GM19193 (cell line): ENCODE measurements around the gene SFXN1.

Experiments used
- POLR2A ChIP-seq: IDR thresholded peaks from 4 replicates; pipeline ENCODE4 v1.6.1; 2011; ENCODE audit not compliant: insufficient read depth, insufficient read length; ENCODE audit errors: extremely low read depth

SFXN1 gene

DNA sequence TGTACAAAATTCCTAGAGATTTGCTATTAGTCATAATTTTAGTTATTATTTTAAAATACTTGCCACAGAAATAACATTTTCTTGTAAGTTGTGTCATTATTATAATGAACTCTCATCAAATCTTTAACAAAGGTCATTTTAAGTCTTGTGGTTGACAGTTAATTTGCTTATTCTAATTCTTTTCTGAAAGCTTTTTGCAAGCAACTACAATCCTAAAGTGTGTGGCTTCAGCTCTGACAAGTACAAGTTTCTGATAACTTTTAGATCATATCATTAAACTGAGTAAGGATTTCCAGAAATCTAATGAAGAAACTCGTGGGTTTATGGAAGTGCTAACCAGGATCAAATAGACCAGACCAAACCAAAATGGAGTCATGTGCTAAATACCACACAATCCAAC, 86.4 kb downstream of the SFXN1 start:
- no peak for TF ChIP-seq POLR2A

DNA sequence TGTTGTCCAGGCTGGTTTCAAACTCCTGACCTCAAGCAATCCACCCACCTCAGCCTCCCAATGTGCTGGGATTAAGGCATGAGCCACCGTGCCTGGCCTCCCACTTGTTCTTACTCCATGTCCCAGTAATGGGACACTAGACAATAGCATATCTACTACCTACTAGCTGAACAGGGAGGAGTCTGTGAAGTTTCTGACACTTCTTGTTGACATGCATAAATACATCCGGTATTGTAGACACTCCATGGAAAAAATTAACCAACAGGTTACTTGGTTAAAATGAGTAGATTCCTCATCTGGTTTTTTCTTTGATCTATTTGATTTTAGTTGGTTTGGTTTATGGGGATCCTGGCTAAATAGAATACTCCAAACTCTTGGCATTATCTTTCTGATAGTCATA, 88.3 kb downstream of the SFXN1 start:
- no peak for TF ChIP-seq POLR2A

DNA sequence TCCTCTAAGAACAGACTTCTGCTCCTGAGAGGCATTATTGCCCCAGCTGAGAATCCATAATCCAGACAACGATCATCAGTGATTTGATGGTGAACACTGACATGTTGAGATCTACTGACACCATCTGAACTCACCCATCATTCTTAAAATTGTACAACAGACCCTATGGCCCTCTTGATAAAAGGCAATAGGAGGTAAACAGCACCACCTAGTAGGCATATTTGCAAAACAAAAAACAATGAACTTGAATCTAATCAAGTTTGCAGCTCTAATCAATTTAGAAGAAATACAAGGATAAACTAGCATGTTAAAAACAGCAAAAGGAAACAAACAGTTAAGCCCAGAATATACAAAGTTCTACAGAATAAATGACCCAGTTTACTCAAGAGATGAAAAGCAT, 89.6 kb downstream of the SFXN1 start:
- TF ChIP-seq POLR2A: no peak

DNA sequence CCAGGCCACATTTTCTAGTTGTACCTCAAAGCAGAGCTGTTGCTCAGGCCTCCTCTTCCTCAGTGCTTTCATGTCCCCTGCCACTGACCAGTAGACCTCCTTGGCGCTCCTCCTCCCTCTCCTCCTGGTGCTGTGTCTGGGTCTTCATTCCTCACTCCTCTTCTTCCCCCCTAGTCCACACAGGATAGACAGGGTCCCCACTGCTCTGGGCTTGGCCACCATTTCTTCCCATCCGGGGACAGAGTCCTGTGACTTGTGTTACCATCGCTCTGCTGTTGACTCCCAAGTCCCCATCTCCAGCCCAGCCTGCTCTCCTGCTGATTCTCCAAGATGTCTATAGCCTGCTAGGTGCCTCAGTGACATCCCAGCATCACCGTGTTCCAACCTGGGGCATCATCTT, 91.3 kb downstream of the SFXN1 start:
- TF ChIP-seq POLR2A: no peak

DNA sequence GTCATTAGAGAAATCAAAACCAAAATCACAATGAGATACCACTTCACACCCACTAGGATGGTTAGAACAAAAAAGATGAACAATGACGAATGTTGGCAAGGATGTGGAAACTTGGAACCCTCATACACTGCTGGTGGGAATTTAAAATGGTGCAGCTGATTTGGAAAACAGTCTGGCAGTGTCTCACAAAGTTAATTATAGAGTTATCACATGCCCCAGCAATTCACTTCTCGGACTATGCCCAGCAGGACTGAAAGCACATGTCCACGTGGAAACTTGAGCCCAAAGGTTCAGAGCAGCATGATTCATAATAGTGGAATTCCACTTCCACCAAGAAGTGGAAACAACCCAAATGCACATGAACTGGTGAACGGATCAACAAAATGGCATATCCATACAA, 94.5 kb downstream of the SFXN1 start:
- no peak for TF ChIP-seq POLR2A

DNA sequence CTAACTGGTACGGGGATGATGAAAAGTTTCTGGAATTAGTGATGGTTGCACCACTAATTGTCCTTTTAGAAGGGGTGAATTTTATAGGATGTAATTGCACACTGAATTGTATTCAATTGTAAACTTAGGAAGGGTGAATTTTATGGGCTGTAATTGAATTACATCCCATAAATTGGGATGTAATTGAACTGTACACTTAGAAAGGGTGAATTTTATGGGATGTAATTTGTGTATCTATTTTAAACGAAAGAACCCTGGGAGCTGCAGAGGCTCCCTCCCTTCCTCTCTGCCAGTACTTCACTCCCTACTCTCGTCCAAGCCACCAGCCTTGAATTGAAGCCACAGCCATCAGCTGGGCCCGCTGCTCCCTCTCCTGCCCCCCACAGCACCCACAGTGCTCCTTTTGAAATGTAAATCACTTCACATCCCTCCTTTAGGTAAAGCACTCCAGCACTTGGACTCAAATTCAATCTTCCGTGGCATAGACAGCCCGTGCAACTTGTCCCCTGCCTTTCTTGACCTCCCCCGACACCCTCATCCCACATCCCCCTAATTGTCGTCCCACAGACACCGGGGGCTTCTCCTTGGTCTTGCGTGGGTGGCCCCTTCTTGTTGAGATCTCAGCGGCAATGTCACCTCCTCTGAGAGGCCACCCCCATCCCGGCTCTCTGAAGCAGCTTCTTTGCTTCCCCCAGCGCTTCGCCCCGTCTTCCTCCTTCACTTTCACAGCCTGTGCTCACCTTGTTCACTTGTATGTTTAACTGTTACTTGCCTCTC, 95.3 kb downstream of the SFXN1 start:
- no peak for TF ChIP-seq POLR2A

DNA sequence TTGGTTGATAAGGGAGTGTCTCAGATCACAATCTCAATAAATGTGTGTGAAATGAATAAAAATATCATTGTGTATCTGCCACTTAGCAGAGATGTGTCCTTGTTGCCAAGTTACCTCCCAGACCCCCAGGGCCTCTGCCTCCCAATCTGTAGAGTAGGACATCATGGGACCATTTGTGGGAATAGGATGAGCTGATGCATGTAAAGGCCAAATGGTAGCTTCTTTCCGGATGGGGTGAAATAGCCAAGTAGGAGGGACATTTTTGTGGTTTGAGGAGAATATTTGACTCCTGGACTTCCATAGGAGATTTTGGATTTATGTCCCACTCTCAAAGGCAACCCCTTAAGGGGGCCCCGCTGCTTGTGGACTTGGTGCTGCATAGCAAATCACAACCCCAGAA, 96.9 kb downstream of the SFXN1 start:
- TF ChIP-seq POLR2A: no peak

DNA sequence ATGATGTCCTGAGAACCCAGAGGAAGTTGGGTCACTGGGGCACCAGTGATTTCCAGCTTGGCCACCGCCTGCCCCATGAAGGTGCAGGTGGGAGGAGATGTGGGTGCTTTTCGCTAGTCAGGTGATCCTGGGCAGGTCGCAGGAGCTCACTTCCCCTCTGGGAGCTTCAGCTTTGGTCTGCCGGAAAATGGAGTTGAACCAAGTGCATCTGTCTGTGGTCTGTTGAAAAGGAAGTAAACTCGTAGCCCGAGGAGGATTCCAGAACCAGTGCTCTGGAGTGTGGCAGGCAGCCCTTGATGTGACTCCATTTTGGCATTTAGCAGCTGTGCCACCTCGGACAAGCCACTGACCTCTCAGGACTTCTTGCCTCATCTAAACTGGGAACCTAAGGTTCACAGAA, 97.7 kb downstream of the SFXN1 start:
- TF ChIP-seq POLR2A: no peak

DNA sequence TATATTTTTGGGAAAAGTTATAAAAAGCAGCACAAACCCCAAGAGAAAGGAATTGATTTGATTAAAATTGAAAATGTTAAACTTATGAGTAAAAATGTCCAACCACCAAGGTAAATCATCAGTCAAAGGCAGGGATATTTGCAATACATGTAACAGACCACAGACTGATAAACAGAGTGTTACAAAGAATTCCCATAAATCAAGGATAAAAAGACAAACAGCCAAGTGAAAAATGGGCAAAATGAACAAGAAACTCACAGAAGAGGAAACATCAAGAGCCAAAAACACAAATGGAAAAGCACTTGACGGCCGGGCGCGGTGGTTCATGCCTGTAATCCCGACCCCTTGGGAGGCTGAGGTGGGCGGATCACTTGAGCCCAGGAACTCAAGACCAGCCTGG, 98.2 kb downstream of the SFXN1 start:
- no peak for TF ChIP-seq POLR2A
